ENCODE measurements around the gene TIGD4.

The TIGD4 gene

DNA sequence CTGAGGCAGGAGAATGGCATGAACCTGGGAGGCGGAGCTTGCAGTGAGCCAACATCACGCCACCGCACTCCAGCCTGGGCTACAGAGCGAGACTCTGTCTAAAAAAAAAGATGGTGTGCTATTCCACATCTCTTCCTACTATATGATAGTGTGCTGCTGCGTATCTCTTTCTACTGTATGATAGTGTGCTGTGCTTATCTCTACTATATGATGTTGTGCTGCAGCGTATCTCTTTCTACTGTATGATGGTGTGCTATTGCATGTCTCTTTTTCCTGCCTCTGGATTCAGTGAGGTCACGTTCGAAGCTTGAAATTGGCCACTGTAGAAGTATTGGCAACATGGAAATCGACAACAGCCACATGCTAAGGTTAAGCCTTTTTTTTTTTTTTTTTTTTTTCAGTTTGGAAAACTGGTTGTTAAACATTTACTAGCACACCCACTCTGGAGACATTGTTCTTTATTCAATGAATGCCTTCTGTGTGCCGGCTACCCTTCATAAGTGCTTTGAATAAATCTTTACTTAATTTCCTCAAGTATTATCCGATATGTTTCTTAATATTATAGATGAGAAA lies 31.3 kb upstream of the TIGD4 start:
- ATAC-seq (ENCODE audit: insufficient read depth, low read depth) (no peak), DNase-seq (no peak)
- peaks cover 10% of the 10 kb centered on the region for H3K4me1 ChIP-seq (ENCODE audit: insufficient read depth, low read length)
- no peak overlapping the region for H3K4me2 ChIP-seq (ENCODE audit: insufficient read depth, low read length)
- no peak overlapping the region for H3K4me3 ChIP-seq (ENCODE audit: low read depth in 1 of 2, low read length in 2 of 2)
- H3K9ac ChIP-seq (ENCODE audit: low read depth, low read length) = no peak overlapping the region
- no peak overlapping the region for H2AFZ ChIP-seq (ENCODE audit: low read depth, low read length)
- H3K27me3 ChIP-seq (ENCODE audit: insufficient read depth, low read length, poor library complexity) = no peaks in the 10 kb centered on the region
- TF ChIP-seq, protein P1, sequence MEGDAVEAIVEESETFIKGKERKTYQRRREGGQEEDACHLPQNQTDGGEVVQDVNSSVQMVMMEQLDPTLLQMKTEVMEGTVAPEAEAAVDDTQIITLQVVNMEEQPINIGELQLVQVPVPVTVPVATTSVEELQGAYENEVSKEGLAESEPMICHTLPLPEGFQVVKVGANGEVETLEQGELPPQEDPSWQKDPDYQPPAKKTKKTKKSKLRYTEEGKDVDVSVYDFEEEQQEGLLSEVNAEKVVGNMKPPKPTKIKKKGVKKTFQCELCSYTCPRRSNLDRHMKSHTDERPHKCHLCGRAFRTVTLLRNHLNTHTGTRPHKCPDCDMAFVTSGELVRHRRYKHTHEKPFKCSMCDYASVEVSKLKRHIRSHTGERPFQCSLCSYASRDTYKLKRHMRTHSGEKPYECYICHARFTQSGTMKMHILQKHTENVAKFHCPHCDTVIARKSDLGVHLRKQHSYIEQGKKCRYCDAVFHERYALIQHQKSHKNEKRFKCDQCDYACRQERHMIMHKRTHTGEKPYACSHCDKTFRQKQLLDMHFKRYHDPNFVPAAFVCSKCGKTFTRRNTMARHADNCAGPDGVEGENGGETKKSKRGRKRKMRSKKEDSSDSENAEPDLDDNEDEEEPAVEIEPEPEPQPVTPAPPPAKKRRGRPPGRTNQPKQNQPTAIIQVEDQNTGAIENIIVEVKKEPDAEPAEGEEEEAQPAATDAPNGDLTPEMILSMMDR (IDR thresholded peaks at IDR 0.05; ENCODE audit: borderline replicate concordance, extremely low read depth, low read length, poor library complexity, severe bottlenecking) = no peak
- no peak for TF ChIP-seq EZH2 (IDR thresholded peaks at IDR 0.05; ENCODE audit: borderline replicate concordance, low read depth, low read length, severe bottlenecking)
- no peaks in the 10 kb centered on the region for H3K79me2 ChIP-seq (ENCODE audit: insufficient read depth, low read length)
- no peaks in the 10 kb centered on the region; the same call in 1 of the 2 replicates for H3K36me3 ChIP-seq (ENCODE audit: insufficient read depth, low read length)
- H4K20me1 ChIP-seq (ENCODE audit: insufficient read depth, low read length) = no peaks in the 10 kb centered on the region
- H3K9me3 ChIP-seq (ENCODE audit: insufficient read depth, low read length, severe bottlenecking) = peaks cover 4% of the 10 kb centered on the region
- H3K27ac ChIP-seq (ENCODE audit: low read length) = no peak overlapping the region

DNA sequence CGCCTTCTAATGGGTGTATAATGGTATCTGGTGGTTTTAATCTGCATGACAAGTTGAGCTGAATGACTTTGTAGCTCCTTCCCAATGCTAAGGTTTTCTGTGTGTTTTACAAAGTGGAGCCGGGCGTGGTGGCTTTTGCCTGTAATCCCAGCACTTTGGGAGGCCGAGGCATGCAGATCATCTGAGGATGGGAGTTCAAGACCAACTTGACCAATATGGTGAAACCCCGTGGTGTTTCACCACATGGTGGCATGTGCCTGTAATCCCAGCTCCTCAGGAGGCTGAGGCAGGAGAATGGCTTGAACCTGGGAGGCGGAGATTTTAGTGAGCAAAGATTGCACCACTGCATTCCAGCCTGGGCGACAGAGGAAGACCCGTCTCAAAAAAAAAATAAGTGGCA lies 29.1 kb upstream of the TIGD4 start:
- Histone ChIP-seq H3K36me3 (ENCODE audit: insufficient read depth, low read length) (no peaks in the 10 kb centered on the region), H3K79me2 (ENCODE audit: insufficient read depth, low read length) (no peaks in the 10 kb centered on the region), H3K27ac (ENCODE audit: low read length) (no peak overlapping the region), H3K27me3 (ENCODE audit: insufficient read depth, low read length, poor library complexity) (no peaks in the 10 kb centered on the region), H2AFZ (ENCODE audit: low read depth, low read length) (no peak overlapping the region), H3K4me2 (ENCODE audit: insufficient read depth, low read length) (no peak overlapping the region), H4K20me1 (ENCODE audit: insufficient read depth, low read length) (no peaks in the 10 kb centered on the region), H3K9ac (ENCODE audit: low read depth, low read length) (no peak overlapping the region), H3K4me3 (ENCODE audit: low read depth in 1 of 2, low read length in 2 of 2) (no peak overlapping the region), H3K9me3 (ENCODE audit: insufficient read depth, low read length, severe bottlenecking) (peaks cover 4% of the 10 kb centered on the region), H3K4me1 (ENCODE audit: insufficient read depth, low read length) (peaks cover 10% of the 10 kb centered on the region)
- no peak for ATAC-seq (ENCODE audit: insufficient read depth, low read depth)
- TF ChIP-seq, protein P1 (IDR thresholded peaks at IDR 0.05; ENCODE audit: borderline replicate concordance, extremely low read depth, low read length, poor library complexity, severe bottlenecking) = no peak
- no peak for TF ChIP-seq EZH2 (IDR thresholded peaks at IDR 0.05; ENCODE audit: borderline replicate concordance, low read depth, low read length, severe bottlenecking)
- no peak for DNase-seq

DNA sequence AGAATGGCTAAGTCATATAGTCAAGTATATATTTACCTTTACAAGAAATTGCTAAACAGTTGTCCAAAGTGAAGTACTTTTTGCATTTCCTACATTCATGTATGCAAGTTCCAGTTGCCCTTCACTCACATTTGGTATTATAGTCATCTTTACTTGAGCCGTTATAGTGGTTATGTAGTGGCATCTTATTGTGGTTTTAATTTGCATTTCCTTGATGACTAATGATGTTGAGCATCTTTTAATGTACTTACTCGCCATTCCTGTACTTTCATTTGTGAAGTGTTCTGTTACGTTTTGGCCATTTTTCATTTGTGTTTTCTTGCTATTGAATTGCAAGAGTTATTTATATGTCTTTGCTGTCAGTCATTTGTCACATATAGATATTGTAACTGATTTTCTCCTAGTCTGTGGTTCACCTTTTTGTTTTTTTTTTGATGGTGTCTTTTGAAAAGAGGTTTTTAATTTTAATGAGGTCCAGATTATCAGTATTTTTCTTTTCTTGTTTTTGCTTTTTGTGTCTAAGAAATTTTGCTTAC lies 27.8 kb upstream of the TIGD4 start:
- DNase-seq (no peak), ATAC-seq (ENCODE audit: insufficient read depth, low read depth) (peak; percentile 86)
- Histone ChIP-seq H3K9ac (ENCODE audit: low read depth, low read length) (no peak overlapping the region), H2AFZ (ENCODE audit: low read depth, low read length) (no peak overlapping the region), H3K79me2 (ENCODE audit: insufficient read depth, low read length) (no peaks in the 10 kb centered on the region), H3K27ac (ENCODE audit: low read length) (no peak overlapping the region; the same call in 1 of the 2 replicates), H3K4me3 (ENCODE audit: low read depth in 1 of 2, low read length in 2 of 2) (no peak overlapping the region), H3K36me3 (ENCODE audit: insufficient read depth, low read length) (no peaks in the 10 kb centered on the region), H3K4me2 (ENCODE audit: insufficient read depth, low read length) (no peak overlapping the region), H3K9me3 (ENCODE audit: insufficient read depth, low read length, severe bottlenecking) (no peaks in the 10 kb centered on the region), H3K4me1 (ENCODE audit: insufficient read depth, low read length) (peaks cover 10% of the 10 kb centered on the region), H3K27me3 (ENCODE audit: insufficient read depth, low read length, poor library complexity) (no peaks in the 10 kb centered on the region), H4K20me1 (ENCODE audit: insufficient read depth, low read length) (no peaks in the 10 kb centered on the region)
- no peak for TF ChIP-seq EZH2 (IDR thresholded peaks at IDR 0.05; ENCODE audit: borderline replicate concordance, low read depth, low read length, severe bottlenecking)
- TF ChIP-seq, protein P1 (IDR thresholded peaks at IDR 0.05; ENCODE audit: borderline replicate concordance, extremely low read depth, low read length, poor library complexity, severe bottlenecking) = no peak
